Measurements from ENCODE around the gene TSPAN9. TPM values are rescaled to one million over a fixed set of nuclear protein-coding genes. Genes with fewer than 3 reads are reported as not detected.

TSPAN9 gene
- total RNA-seq, 3 donors from 2014 or later (not counting 1 experiment from before 2014, with no cell fraction given): 0.86 to 1.6 (median 1.1) TPM

GRCh38 chr12:3150308-3150670, 73.1 kb downstream of the TSPAN9 start:
- H3K4me1 Mint-ChIP-seq: peaks cover 0 to 6% of the 10 kb centered on the region in 2 donors
- DNase-seq (no peak), ATAC-seq (no peak)
- no peak overlapping the region for H3K27ac ChIP-seq (ENCODE audit: low read length)
- intact Hi-C loops (cut with micrococcal nuclease): no loop called here
- H3K36me3 Mint-ChIP-seq: no peaks in the 10 kb centered on the region
- no peaks in the 10 kb centered on the region for H3K4me1 ChIP-seq (ENCODE audit: control insufficient read depth, insufficient read depth, low read length)
- no peak overlapping the region for H3K4me3 Mint-ChIP-seq
- no peak overlapping the region for H3K4me3 ChIP-seq (ENCODE audit: low read length)
- H3K27me3 ChIP-seq (ENCODE audit: control insufficient read depth, insufficient read depth, low read length): peaks cover 3% of the 10 kb centered on the region
- TF ChIP-seq, protein P1, sequence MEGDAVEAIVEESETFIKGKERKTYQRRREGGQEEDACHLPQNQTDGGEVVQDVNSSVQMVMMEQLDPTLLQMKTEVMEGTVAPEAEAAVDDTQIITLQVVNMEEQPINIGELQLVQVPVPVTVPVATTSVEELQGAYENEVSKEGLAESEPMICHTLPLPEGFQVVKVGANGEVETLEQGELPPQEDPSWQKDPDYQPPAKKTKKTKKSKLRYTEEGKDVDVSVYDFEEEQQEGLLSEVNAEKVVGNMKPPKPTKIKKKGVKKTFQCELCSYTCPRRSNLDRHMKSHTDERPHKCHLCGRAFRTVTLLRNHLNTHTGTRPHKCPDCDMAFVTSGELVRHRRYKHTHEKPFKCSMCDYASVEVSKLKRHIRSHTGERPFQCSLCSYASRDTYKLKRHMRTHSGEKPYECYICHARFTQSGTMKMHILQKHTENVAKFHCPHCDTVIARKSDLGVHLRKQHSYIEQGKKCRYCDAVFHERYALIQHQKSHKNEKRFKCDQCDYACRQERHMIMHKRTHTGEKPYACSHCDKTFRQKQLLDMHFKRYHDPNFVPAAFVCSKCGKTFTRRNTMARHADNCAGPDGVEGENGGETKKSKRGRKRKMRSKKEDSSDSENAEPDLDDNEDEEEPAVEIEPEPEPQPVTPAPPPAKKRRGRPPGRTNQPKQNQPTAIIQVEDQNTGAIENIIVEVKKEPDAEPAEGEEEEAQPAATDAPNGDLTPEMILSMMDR (IDR thresholded peaks at IDR 0.05): no peak
- peaks cover 0 to 11% of the 10 kb centered on the region in 2 donors for H3K27me3 Mint-ChIP-seq (ENCODE audit: low read depth in 2 of 2)
- H3K9me3 ChIP-seq (ENCODE audit: control insufficient read depth, insufficient read depth, low read length): no peaks in the 10 kb centered on the region
- no peaks in the 10 kb centered on the region for H3K9me3 Mint-ChIP-seq
- no peak overlapping the region for H3K27ac Mint-ChIP-seq
- H3K36me3 ChIP-seq (ENCODE audit: control insufficient read depth, insufficient read depth, low read length): no peaks in the 10 kb centered on the region
- 82% methylated on average over 5 of the region's 5 CpGs for WGBS (ENCODE audit: insufficient coverage)

DNA sequence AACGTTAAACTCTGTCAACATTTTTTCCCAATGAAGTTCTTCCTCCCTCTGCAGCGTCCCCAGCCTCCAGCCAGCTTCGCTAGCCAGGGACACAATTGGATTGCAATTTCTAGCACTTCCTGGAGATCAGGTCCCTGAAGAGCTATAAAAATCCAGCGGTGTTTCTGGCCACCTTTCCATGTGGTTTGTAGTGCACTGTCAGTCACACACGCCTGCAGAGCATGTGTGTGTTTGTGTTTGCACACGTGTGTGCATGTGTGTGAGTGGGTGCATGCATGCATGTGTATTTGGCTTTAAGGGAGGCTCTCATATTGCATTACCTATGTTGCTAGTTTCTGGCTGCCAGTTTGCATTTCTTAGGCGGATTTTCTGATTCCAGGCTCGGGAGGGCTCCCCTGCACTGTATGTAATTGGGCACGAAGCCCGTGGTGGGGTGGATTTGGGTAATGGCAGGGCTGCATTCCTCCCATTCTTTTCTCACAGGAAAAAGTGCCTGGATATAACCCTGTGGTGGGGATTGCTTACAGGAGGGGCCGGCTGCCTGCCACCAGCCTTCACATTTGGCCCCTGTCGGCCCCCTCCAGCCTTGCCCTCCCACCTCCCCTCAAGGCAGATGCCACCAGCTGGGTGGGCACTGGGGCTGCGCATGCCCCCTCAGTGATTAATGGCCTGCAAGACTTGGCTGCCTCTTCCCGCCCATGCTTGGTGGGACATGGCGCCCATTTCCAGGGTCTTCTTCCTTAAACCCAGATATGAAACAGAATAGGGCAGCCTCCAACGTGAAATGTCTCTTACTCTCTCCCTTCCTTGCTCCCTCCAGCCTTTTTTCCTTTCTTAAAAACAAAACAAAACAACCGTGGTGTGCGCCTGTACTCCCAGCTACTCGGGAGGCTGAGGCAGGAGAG, 74.0 kb downstream of the TSPAN9 start:
- Mint-ChIP-seq H3K9me3 (no peaks in the 10 kb centered on the region), H3K27me3 (ENCODE audit: low read depth in 2 of 2) (peaks cover 0 to 11% of the 10 kb centered on the region in 2 donors), H3K4me1 (peaks cover 0 to 6% of the 10 kb centered on the region in 2 donors), H3K4me3 (no peak overlapping the region), H3K36me3 (no peaks in the 10 kb centered on the region), H3K27ac (no peak overlapping the region)
- no peaks in the 10 kb centered on the region for H3K4me1 ChIP-seq (ENCODE audit: control insufficient read depth, insufficient read depth, low read length)
- 73% methylated on average over 19 of the region's 19 CpGs for WGBS (ENCODE audit: insufficient coverage)
- H3K27me3 ChIP-seq (ENCODE audit: control insufficient read depth, insufficient read depth, low read length): peaks cover 3% of the 10 kb centered on the region
- H3K9me3 ChIP-seq (ENCODE audit: control insufficient read depth, insufficient read depth, low read length): no peaks in the 10 kb centered on the region
- ATAC-seq (no peak), DNase-seq (no peak)
- no peak overlapping the region for H3K4me3 ChIP-seq (ENCODE audit: low read length)
- intact Hi-C loops (cut with micrococcal nuclease): no loop called here
- TF ChIP-seq, protein P1 (IDR thresholded peaks at IDR 0.05): no peak
- H3K27ac ChIP-seq (ENCODE audit: low read length): no peak overlapping the region
- no peaks in the 10 kb centered on the region for H3K36me3 ChIP-seq (ENCODE audit: control insufficient read depth, insufficient read depth, low read length)

DNA sequence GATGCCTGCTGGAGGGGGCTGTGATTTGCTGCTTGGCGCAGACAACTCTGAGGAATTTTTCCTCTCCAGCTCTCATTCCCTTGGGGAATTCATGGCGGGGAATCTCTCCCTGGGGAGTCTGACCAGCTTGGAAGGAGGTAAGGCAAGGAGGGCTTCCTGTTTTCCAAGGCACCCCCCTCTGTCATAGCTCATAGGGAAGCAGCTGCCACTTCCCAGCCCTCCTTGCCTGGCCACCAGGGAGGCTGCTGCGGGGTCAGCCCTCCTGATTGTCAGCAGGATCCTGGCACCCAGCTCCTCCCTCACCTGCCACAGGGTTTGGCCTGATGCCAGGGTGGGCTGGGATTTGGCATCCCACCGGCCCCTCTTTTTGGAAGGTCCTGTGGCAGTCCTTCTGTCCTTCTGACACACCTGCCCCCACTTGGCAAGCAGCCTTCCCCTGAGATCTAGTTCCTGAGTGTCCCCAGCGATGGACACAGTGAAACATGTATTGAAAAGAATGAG, 74.9 kb downstream of the TSPAN9 start:
- Mint-ChIP-seq H3K36me3 (no peaks in the 10 kb centered on the region), H3K27me3 (ENCODE audit: low read depth in 2 of 2) (peaks cover 0 to 11% of the 10 kb centered on the region in 2 donors), H3K4me3 (no peak overlapping the region), H3K9me3 (no peaks in the 10 kb centered on the region), H3K27ac (no peak overlapping the region), H3K4me1 (peaks cover 0 to 6% of the 10 kb centered on the region in 2 donors)
- TF ChIP-seq, protein P1 (IDR thresholded peaks at IDR 0.05): no peak
- intact Hi-C loops (cut with micrococcal nuclease): no loop called here
- Histone ChIP-seq H3K4me3 (ENCODE audit: low read length) (no peak overlapping the region), H3K4me1 (ENCODE audit: control insufficient read depth, insufficient read depth, low read length) (no peaks in the 10 kb centered on the region), H3K36me3 (ENCODE audit: control insufficient read depth, insufficient read depth, low read length) (no peaks in the 10 kb centered on the region), H3K27ac (ENCODE audit: low read length) (no peak overlapping the region), H3K9me3 (ENCODE audit: control insufficient read depth, insufficient read depth, low read length) (no peaks in the 10 kb centered on the region), H3K27me3 (ENCODE audit: control insufficient read depth, insufficient read depth, low read length) (peaks cover 3% of the 10 kb centered on the region)
- no peak for ATAC-seq
- 78% methylated on average over 4 of the region's 5 CpGs for WGBS (ENCODE audit: insufficient coverage)
- DNase-seq: no peak

All from natural killer cell (primary cell).